GM19239 (cell line): ENCODE data around the gene FAM149A.

Source experiments
- DNase-seq: peaks from one replicate; pipeline ENCODE4 v3.0.0; 2011; ENCODE audit warnings: low spot score; ENCODE audit not compliant: insufficient read length
- FAIRE-seq: peaks from 2 replicates; lab custom pipeline; 2011; peaks lifted over from hg19 to GRCh38; lab: Jason Lieb, UNC

FAM149A gene

GRCh38 chr4:186196063-186196462 is 91.6 kb downstream of the FAM149A start:
- DNase-seq: no peak

GRCh38 chr4:186200516-186200915 is 96.0 kb downstream of the FAM149A start:
- DNase-seq (no peak), FAIRE-seq (no peak)

More at GRCh38 chr4:186196063-186196462, 91.6 kb downstream of the FAM149A start:
- FAIRE-seq: no peak

GRCh38 chr4:186201010-186201409 is 96.5 kb downstream of the FAM149A start:
- DNase-seq (no peak), FAIRE-seq (no peak)

- peak; percentile 50 for DNase-seq
- FAIRE-seq: peak; percentile 60
These were observed 97.2 kb downstream of the FAM149A start for GRCh38 chr4:186201535-186202230.

- FAIRE-seq (peak; percentile 21), DNase-seq (no peak)
These were observed 98.1 kb downstream of the FAM149A start for GRCh38 chr4:186202490-186203140.

GRCh38 chr4:186203406-186203805 is 98.9 kb downstream of the FAM149A start:
- DNase-seq (no peak), FAIRE-seq (no peak)

GRCh38 chr4:186204103-186204559 is 99.6 kb downstream of the FAM149A start:
- FAIRE-seq (no peak), DNase-seq (no peak)

GRCh38 chr4:186204686-186205085 is 100.2 kb downstream of the FAM149A start:
- DNase-seq: no peak
- FAIRE-seq: no peak

GRCh38 chr4:186205156-186205555 is 100.7 kb downstream of the FAM149A start:
- DNase-seq: no peak
- FAIRE-seq: no peak

GRCh38 chr4:186216465-186217024 is 112.0 kb downstream of the FAM149A start:
- DNase-seq: no peak
- FAIRE-seq: no peak

- no peak for FAIRE-seq
- DNase-seq: no peak
These were observed 113.3 kb downstream of the FAM149A start for GRCh38 chr4:186217733-186218293.

GRCh38 chr4:186221624-186222023 is 117.1 kb downstream of the FAM149A start:
- no peak for FAIRE-seq
- no peak for DNase-seq
